ENCODE measurements around the gene ANTXR1. TPM values are rescaled to one million over a fixed set of nuclear protein-coding genes. Genes with fewer than 3 reads are reported as not detected.

The ANTXR1 gene
- total RNA-seq, 1 experiment from 2014 or later, result 0.66 TPM

- intact Hi-C loops (cut with micrococcal nuclease; ENCODE audit: unreplicated experiment), result no loop called here
- BruUV-seq (replicated peaks), result no TSS peak
- DNase-seq, result no peak
- Mint-ChIP-seq H3K4me1 (ENCODE audit: low read depth, unreplicated experiment) (no peaks in the 10 kb centered on the region), H3K9me3 (ENCODE audit: low read depth, unreplicated experiment) (no peaks in the 10 kb centered on the region), H3K4me3 (ENCODE audit: low read depth, unreplicated experiment) (no peak overlapping the region), H3K27ac (ENCODE audit: unreplicated experiment) (no peak overlapping the region), H3K27me3 (ENCODE audit: unreplicated experiment) (peaks cover 21% of the 10 kb centered on the region), H3K36me3 (ENCODE audit: insufficient read depth, unreplicated experiment) (no peaks in the 10 kb centered on the region)
- CTCF ChIA-PET, result no interaction called here
- TF ChIP-seq CTCF (IDR thresholded peaks at IDR 0.05; ENCODE audit: unreplicated experiment), result no peak
Observed at GRCh38 chr2:69020496-69021426, 7.8 kb downstream of the ANTXR1 start.

GRCh38 chr2:69021727-69022126, 8.7 kb downstream of the ANTXR1 start:
- peaks cover 26% of the 10 kb centered on the region for H3K27me3 Mint-ChIP-seq (ENCODE audit: unreplicated experiment)
- no TSS peak for BruUV-seq (replicated peaks)

GRCh38 chr2:69022548-69022947, 9.6 kb downstream of the ANTXR1 start:
- no peak for DNase-seq
- Mint-ChIP-seq H3K27ac (ENCODE audit: unreplicated experiment) (no peak overlapping the region), H3K36me3 (ENCODE audit: insufficient read depth, unreplicated experiment) (no peaks in the 10 kb centered on the region), H3K27me3 (ENCODE audit: unreplicated experiment) (peaks cover 26% of the 10 kb centered on the region), H3K4me3 (ENCODE audit: low read depth, unreplicated experiment) (no peak overlapping the region), H3K4me1 (ENCODE audit: low read depth, unreplicated experiment) (no peaks in the 10 kb centered on the region), H3K9me3 (ENCODE audit: low read depth, unreplicated experiment) (peaks cover under 1% of the 10 kb centered on the region)
- CTCF ChIA-PET, result no interaction called here
- intact Hi-C loops (cut with micrococcal nuclease; ENCODE audit: unreplicated experiment), result no loop called here
- no TSS peak for BruUV-seq (replicated peaks)
- no peak for TF ChIP-seq CTCF (IDR thresholded peaks at IDR 0.05; ENCODE audit: unreplicated experiment)

More at GRCh38 chr2:69021727-69022126, 8.7 kb downstream of the ANTXR1 start:
- CTCF ChIA-PET, result no interaction called here
- TF ChIP-seq CTCF (IDR thresholded peaks at IDR 0.05; ENCODE audit: unreplicated experiment), result no peak
- DNase-seq, result no peak
- H3K4me3 Mint-ChIP-seq (ENCODE audit: low read depth, unreplicated experiment), result no peak overlapping the region
- no peaks in the 10 kb centered on the region for H3K4me1 Mint-ChIP-seq (ENCODE audit: low read depth, unreplicated experiment)
- no peak overlapping the region for H3K27ac Mint-ChIP-seq (ENCODE audit: unreplicated experiment)
- H3K9me3 Mint-ChIP-seq (ENCODE audit: low read depth, unreplicated experiment), result no peaks in the 10 kb centered on the region
- intact Hi-C loops (cut with micrococcal nuclease; ENCODE audit: unreplicated experiment), result no loop called here
- no peaks in the 10 kb centered on the region for H3K36me3 Mint-ChIP-seq (ENCODE audit: insufficient read depth, unreplicated experiment)

- peaks cover 21% of the 10 kb centered on the region for H3K27me3 Mint-ChIP-seq (ENCODE audit: unreplicated experiment)
- no peak for TF ChIP-seq CTCF (IDR thresholded peaks at IDR 0.05; ENCODE audit: unreplicated experiment)
- H3K9me3 Mint-ChIP-seq (ENCODE audit: low read depth, unreplicated experiment), result peaks cover 2% of the 10 kb centered on the region
- no peak overlapping the region for H3K27ac Mint-ChIP-seq (ENCODE audit: unreplicated experiment)
- no peaks in the 10 kb centered on the region for H3K4me1 Mint-ChIP-seq (ENCODE audit: low read depth, unreplicated experiment)
- no peak for DNase-seq
- CTCF ChIA-PET, result no interaction called here
- no peaks in the 10 kb centered on the region for H3K36me3 Mint-ChIP-seq (ENCODE audit: insufficient read depth, unreplicated experiment)
- no peak overlapping the region for H3K4me3 Mint-ChIP-seq (ENCODE audit: low read depth, unreplicated experiment)
- no TSS peak for BruUV-seq (replicated peaks)
- intact Hi-C loops (cut with micrococcal nuclease; ENCODE audit: unreplicated experiment), result no loop called here
Observed at GRCh38 chr2:69023236-69023635, 10.3 kb downstream of the ANTXR1 start.

Data from Calu3 (cell line).